ENCODE data around the gene HSPG2.
"Not testable (repeated sequence)": the region's sequence is repeated elsewhere in the genome, so short reads cannot be mapped to it uniquely, and the experiment has no call there.

The HSPG2 gene

GRCh38 chr1:21821385-21822019, 115.6 kb downstream of the HSPG2 start:
- DNase-seq = no peak

- no peak for DNase-seq
These were observed 116.4 kb downstream of the HSPG2 start for GRCh38 chr1:21820597-21821232.

- peak; percentile 70 for DNase-seq
These were observed 118.5 kb downstream of the HSPG2 start for GRCh38 chr1:21818656-21819055.

- DNase-seq = no peak
These were observed 120.4 kb downstream of the HSPG2 start for GRCh38 chr1:21816602-21817302.

GRCh38 chr1:21815724-21816321, 121.3 kb downstream of the HSPG2 start:
- no peak for DNase-seq

- no peak for DNase-seq
These were observed 122.0 kb downstream of the HSPG2 start for GRCh38 chr1:21814981-21815582.

- DNase-seq = no peak
These were observed 122.7 kb downstream of the HSPG2 start for GRCh38 chr1:21814241-21814918.

GRCh38 chr1:21813542-21813941, 123.6 kb downstream of the HSPG2 start:
- no peak for DNase-seq

- DNase-seq = no peak
These were observed 125.2 kb downstream of the HSPG2 start, which contains the start of gene LDLRAD2 for GRCh38 chr1:21811875-21812305. LDLRAD2 (plus strand) TSS chr1:21812265; CDS start chr1:21812452, 187 bp downstream.

GRCh38 chr1:21804536-21804935, 132.6 kb downstream of the HSPG2 start:
- no peak for DNase-seq

GRCh38 chr1:21801100-21801499, 136.0 kb downstream of the HSPG2 start:
- DNase-seq = no peak

- DNase-seq = no peak
These were observed 137.4 kb downstream of the HSPG2 start for GRCh38 chr1:21799730-21800129.

GRCh38 chr1:21795075-21795474, 142.0 kb downstream of the HSPG2 start:
- no peak for DNase-seq

GRCh38 chr1:21794656-21795055, 142.5 kb downstream of the HSPG2 start:
- no peak for DNase-seq

- DNase-seq = no peak
These were observed 144.0 kb downstream of the HSPG2 start for GRCh38 chr1:21793104-21793503.

GRCh38 chr1:21786640-21787039, 150.5 kb downstream of the HSPG2 start:
- no peak for DNase-seq

- not testable (repeated sequence) for DNase-seq
These were observed 151.3 kb downstream of the HSPG2 start for GRCh38 chr1:21785764-21786163.

- DNase-seq = peak; percentile 63
These were observed 153.2 kb downstream of the HSPG2 start for GRCh38 chr1:21783679-21784603.

- peak; percentile 99 for DNase-seq
These were observed 154.0 kb downstream of the HSPG2 start, which contains the start of gene USP48 for GRCh38 chr1:21782868-21783678. USP48 (minus strand) TSS chr1:21783149; CDS start chr1:21782957, 192 bp downstream.

GRCh38 chr1:21782349-21782867, 154.7 kb downstream of the HSPG2 start:
- DNase-seq = peak; percentile 83
